CD14-positive monocyte (primary cell): Measurements from ENCODE around the gene TMEM247. TPM values are rescaled to one million over a fixed set of nuclear protein-coding genes. Genes with fewer than 3 reads are reported as not detected.

ENCODE experiments used
- DNase-seq, 3 donors: peaks; one replicate each; pipeline ENCODE4 v3.0.0-alpha.2; 2011 to 2022
- H2AFZ ChIP-seq: 2 replicates; pipeline ENCODE4 v1.6.0; 2012; ENCODE audit warnings: mild to moderate bottlenecking, low read depth, low read length, inconsistent platforms; ENCODE audit not compliant: insufficient read depth, poor library complexity, severe bottlenecking
- H3K27ac ChIP-seq, 2 donors: 1 replicate in 1 of 2; 2 replicates in 1 of 2; pipeline ENCODE4 v1.5.1; 2012 to 2013; ENCODE audit warnings: low read length in 2 of 2, control low read depth in 1 of 2, inconsistent platforms in 1 of 2, low read depth in 1 of 2, mild to moderate bottlenecking in 1 of 2
- H3K27me3 ChIP-seq, 2 donors: one replicate each; pipeline versions ENCODE4 v1.6.0 to v1.6.1; 2011 to 2013; ENCODE audit warnings: low read length in 2 of 2; ENCODE audit not compliant: control insufficient read depth in 2 of 2, insufficient read depth in 2 of 2
- H3K36me3 ChIP-seq, 2 donors: replicated peaks in 1 of 2; 1 replicate in 1 of 2; 2 replicates in 1 of 2; pipeline versions ENCODE4 v1.5.1 to v1.6.1; 2012 to 2013; ENCODE audit warnings: low read length in 2 of 2, control low read depth in 1 of 2, inconsistent platforms in 1 of 2, mild to moderate bottlenecking in 1 of 2; ENCODE audit not compliant: insufficient read depth in 2 of 2, control insufficient read depth in 1 of 2
- H3K4me1 ChIP-seq, 2 donors: 1 replicate in 1 of 2; 2 replicates in 1 of 2; pipeline versions ENCODE4 v1.5.1 to v1.6.1; 2012 to 2013; ENCODE audit warnings: low read length in 2 of 2, control low read depth in 1 of 2, inconsistent platforms in 1 of 2, mild to moderate bottlenecking in 1 of 2, moderate library complexity in 1 of 2; ENCODE audit not compliant: insufficient read depth in 2 of 2, control insufficient read depth in 1 of 2
- H3K4me2 ChIP-seq: replicated peaks from 2 replicates; pipeline ENCODE3; 2012; ENCODE audit warnings: low read length, moderate library complexity, mild to moderate bottlenecking; ENCODE audit not compliant: poor library complexity, severe bottlenecking; ENCODE audit errors: extremely low read depth
- H3K4me3 ChIP-seq, 3 experiments: fragments of 200-600 bp in 1 of 3; sonication (generic) in 1 of 3; replicated peaks in 1 of 3; 1 replicate in 2 of 3; 2 replicates in 1 of 3; pipeline ENCODE4 v1.5.1; 2011 to 2013; ENCODE audit warnings: low read length in 3 of 3, mild to moderate bottlenecking in 3 of 3, control low read depth in 2 of 3, low read depth in 2 of 3, inconsistent platforms in 1 of 3, moderate library complexity in 1 of 3
- H3K79me2 ChIP-seq: 2 replicates; pipeline ENCODE4 v1.6.0; 2012; ENCODE audit warnings: mild to moderate bottlenecking, control low read depth, inconsistent platforms, low read length, moderate library complexity; ENCODE audit not compliant: insufficient read depth
- H3K9ac ChIP-seq: 2 replicates; pipeline ENCODE4 v1.6.0; 2017; ENCODE audit warnings: low read length, mild to moderate bottlenecking; ENCODE audit not compliant: insufficient read depth, poor library complexity, severe bottlenecking
- H3K9me3 ChIP-seq, 2 donors: replicated peaks in 1 of 2; 1 replicate in 1 of 2; 2 replicates in 1 of 2; pipeline versions ENCODE4 v1.5.1 to v1.6.1; 2012 to 2013; ENCODE audit warnings: low read length in 2 of 2, control low read depth in 1 of 2; ENCODE audit not compliant: control insufficient read depth in 1 of 2, insufficient read depth in 1 of 2
- H4K20me1 ChIP-seq: 2 replicates; pipeline ENCODE4 v1.6.0; 2012; ENCODE audit warnings: mild to moderate bottlenecking, low read length, control low read depth, moderate library complexity; ENCODE audit not compliant: insufficient read depth
- H3K27ac Mint-ChIP-seq, 7 donors: one replicate each; pipeline ENCODE4 v1.8.0; 2020; ENCODE audit warnings: mild to moderate bottlenecking in 7 of 7, mixed read lengths in 7 of 7, moderate library complexity in 6 of 7, inconsistent platforms in 2 of 7
- H3K27me3 Mint-ChIP-seq, 3 donors: one replicate each; pipeline ENCODE4 v1.8.0; 2021 to 2022; ENCODE audit warnings: low read depth in 3 of 3, mild to moderate bottlenecking in 3 of 3, mixed read lengths in 3 of 3, moderate library complexity in 3 of 3, inconsistent platforms in 1 of 3
- H3K36me3 Mint-ChIP-seq, 2 donors: one replicate each; pipeline ENCODE4 v1.8.0; 2020; ENCODE audit warnings: mixed read lengths in 2 of 2, inconsistent platforms in 1 of 2, mild to moderate bottlenecking in 1 of 2
- H3K4me1 Mint-ChIP-seq: one replicate; pipeline ENCODE4 v1.8.0; 2020; ENCODE audit warnings: mild to moderate bottlenecking, mixed read lengths
- H3K4me3 Mint-ChIP-seq, 2 donors: one replicate each; pipeline ENCODE4 v1.8.0; 2020; ENCODE audit warnings: mild to moderate bottlenecking in 2 of 2, mixed read lengths in 2 of 2, moderate library complexity in 1 of 2
- H3K9me3 Mint-ChIP-seq, 7 donors: one replicate each; pipeline ENCODE4 v1.8.0; 2020 to 2022; ENCODE audit warnings: mixed read lengths in 7 of 7, mild to moderate bottlenecking in 6 of 7, moderate library complexity in 6 of 7, inconsistent platforms in 2 of 7
- CTCF ChIP-seq: fragments of 200-600 bp; IDR thresholded peaks from one replicate; pipeline ENCODE4 v1.8.0; 2022; ENCODE audit warnings: antibody characterized with exemption, mild to moderate bottlenecking
- WGBS: methylation state at CpG from one replicate; pipeline ENCODE4 v1.1.5; 2013; ENCODE audit warnings: missing lambda C conversion rate; ENCODE audit not compliant: insufficient coverage; 5-methylcytosine and 5-hydroxymethylcytosine counted together
- intact Hi-C, 2 donors: fragments of 100-400 bp; cut with micrococcal nuclease; formaldehyde crosslinking; loops; one replicate each; pipeline versions ENCODE4 v1.15.0 to v1.15.1; 2023
- polyA plus RNA-seq, 3 donors: library from polyadenylated mRNA; depleted of rRNA in 1 of 3; unstranded in 2 of 3; stranded (reverse) in 1 of 3; fragments of 300-500 nt in 2 of 3; fragments of >200 nt in 1 of 3; fragmentation: Illumina TruSeq in 2 of 3; gene quantifications; 1 replicate in 2 of 3; 2 replicates in 1 of 3; pipeline ENCODE4 v1.2.3, GENCODE V29; 2012 to 2021

Gene TMEM247
- polyA plus RNA-seq, 3 donors, result not detected

DNA sequence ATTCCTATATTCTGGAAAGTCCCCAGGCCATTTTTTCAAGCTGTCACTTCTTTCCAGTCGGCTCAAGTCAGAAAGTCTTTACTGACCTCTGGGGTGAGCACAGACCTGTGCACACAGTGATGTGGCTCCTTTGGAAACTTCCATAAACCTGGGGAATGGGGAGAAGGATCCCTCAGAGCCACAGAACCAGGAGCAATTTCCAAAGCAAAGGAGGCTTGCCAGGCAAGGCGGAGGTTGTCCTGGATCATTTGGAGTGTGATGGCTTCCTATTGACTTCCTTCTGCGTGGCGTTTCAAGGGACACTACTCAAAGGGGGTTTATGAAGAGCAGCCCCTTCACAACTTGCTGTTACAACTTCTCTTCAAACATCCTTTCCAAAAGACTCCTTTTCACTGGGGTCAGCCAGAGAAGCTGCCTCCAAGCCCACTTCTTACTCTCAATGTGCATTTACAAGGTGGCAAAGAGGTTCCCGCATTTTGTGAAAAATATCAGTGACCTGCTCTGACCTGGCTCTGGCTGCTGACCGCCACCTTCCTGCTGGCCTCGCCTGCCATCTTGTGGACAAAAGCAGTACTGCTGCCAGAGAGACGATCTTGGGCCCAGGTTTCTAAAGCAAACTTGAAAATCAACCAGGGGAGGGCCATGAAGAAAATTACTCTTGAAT is 18.2 kb upstream of the TMEM247 start:
- Histone ChIP-seq H3K4me3 (peak overlapping the region; percentile 6 to 71 (median 42)), H3K4me2 (peak overlapping the region; percentile 81), H3K9me3 (no peaks in the 10 kb centered on the region), H3K36me3 (no peaks in the 10 kb centered on the region), H4K20me1 (no peaks in the 10 kb centered on the region), H3K27ac (peak overlapping the region; percentile 73 to 93), H3K79me2 (no peaks in the 10 kb centered on the region), H3K27me3 (no peaks in the 10 kb centered on the region), H2AFZ (peak overlapping the region; percentile 47), H3K4me1 (peaks cover 36 to 37% of the 10 kb centered on the region in 2 donors), H3K9ac (peak overlapping the region; percentile 61)
- 10% methylated on average over 5 of the region's 8 CpGs for WGBS
- no peaks in the 10 kb centered on the region for H3K36me3 Mint-ChIP-seq
- H3K4me3 Mint-ChIP-seq, result peak overlapping the region; percentile 67 to 92
- intact Hi-C loops, result loop anchor here in 1 of 2 donors (2.0 kb wide), 1 partner anchor 466 kb away; no protein-coding TSS in a partner anchor
- peak; percentile 65 to 72 (median 68) for DNase-seq
- H3K27ac Mint-ChIP-seq, result peak overlapping the region; percentile 97 to 99 (median 98)
- H3K9me3 Mint-ChIP-seq, result no peaks in the 10 kb centered on the region
- H3K27me3 Mint-ChIP-seq, result peaks cover 0 to 1% (median 0%) of the 10 kb centered on the region in 3 donors
- H3K4me1 Mint-ChIP-seq, result peaks cover 39% of the 10 kb centered on the region
- peak; percentile 100 for TF ChIP-seq CTCF

DNA sequence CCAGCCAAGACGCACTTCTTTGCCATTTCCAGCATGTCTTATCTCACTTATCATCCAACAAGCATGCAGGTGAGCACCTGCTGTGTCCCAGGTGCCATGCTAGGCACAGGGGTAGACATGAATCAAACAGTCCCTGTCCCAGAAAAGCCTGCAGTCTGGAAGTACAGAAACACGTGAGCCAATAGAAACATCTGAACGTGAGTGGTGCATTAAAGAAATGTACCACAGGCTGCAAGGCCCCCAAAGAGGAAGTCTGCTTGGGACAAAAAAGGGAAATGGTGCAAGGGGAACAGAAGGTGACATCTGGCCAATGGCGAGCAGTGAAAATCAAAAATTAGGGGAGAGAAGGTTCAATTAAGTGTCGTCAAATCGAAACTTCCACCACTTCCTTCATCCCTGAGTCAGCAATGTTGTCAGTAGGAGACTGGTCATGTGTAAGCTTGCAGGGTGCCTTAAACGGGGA is 17.6 kb upstream of the TMEM247 start:
- H3K9me3 ChIP-seq, result no peaks in the 10 kb centered on the region
- peak overlapping the region; percentile 61 for H3K9ac ChIP-seq
- 0% methylated on average over 3 of the region's 7 CpGs for WGBS
- H2AFZ ChIP-seq, result peak overlapping the region; percentile 43
- Mint-ChIP-seq H3K9me3 (no peaks in the 10 kb centered on the region), H3K27ac (peak overlapping the region; percentile 97 to 99 (median 98)), H3K36me3 (no peaks in the 10 kb centered on the region), H3K4me3 (peak overlapping the region; percentile 67 to 92), H3K27me3 (peaks cover 0 to 3% (median 0%) of the 10 kb centered on the region in 3 donors), H3K4me1 (peaks cover 39% of the 10 kb centered on the region)
- peak overlapping the region; percentile 81 for H3K4me2 ChIP-seq
- peak; percentile 94 to 98 (median 96) for DNase-seq
- peak overlapping the region; percentile 73 to 93 for H3K27ac ChIP-seq
- H3K27me3 ChIP-seq, result no peaks in the 10 kb centered on the region
- intact Hi-C loops, result loop anchor here in 1 of 2 donors (2.0 kb wide), 1 partner anchor 467 kb away; no protein-coding TSS in a partner anchor
- peak; percentile 78 for TF ChIP-seq CTCF
- no peaks in the 10 kb centered on the region for H3K36me3 ChIP-seq
- H3K79me2 ChIP-seq, result no peaks in the 10 kb centered on the region
- H3K4me1 ChIP-seq, result peaks cover 36 to 37% of the 10 kb centered on the region in 2 donors
- H4K20me1 ChIP-seq, result no peaks in the 10 kb centered on the region
- H3K4me3 ChIP-seq, result peak overlapping the region; percentile 6 to 71 (median 42)
